SH-SY5Y (cell line): Measurements from ENCODE around the gene MCRIP2.

Source experiments
- GATA2 ChIP-seq: IDR thresholded peaks from 2 replicates; pipeline ENCODE4 v1.6.1; 2011; ENCODE audit warnings: mild to moderate bottlenecking, low read depth, low read length
- GATA3 ChIP-seq: IDR thresholded peaks from 2 replicates; pipeline ENCODE4 v1.6.1; 2011; ENCODE audit warnings: low read depth, mild to moderate bottlenecking, low read length, moderate library complexity

DNA sequence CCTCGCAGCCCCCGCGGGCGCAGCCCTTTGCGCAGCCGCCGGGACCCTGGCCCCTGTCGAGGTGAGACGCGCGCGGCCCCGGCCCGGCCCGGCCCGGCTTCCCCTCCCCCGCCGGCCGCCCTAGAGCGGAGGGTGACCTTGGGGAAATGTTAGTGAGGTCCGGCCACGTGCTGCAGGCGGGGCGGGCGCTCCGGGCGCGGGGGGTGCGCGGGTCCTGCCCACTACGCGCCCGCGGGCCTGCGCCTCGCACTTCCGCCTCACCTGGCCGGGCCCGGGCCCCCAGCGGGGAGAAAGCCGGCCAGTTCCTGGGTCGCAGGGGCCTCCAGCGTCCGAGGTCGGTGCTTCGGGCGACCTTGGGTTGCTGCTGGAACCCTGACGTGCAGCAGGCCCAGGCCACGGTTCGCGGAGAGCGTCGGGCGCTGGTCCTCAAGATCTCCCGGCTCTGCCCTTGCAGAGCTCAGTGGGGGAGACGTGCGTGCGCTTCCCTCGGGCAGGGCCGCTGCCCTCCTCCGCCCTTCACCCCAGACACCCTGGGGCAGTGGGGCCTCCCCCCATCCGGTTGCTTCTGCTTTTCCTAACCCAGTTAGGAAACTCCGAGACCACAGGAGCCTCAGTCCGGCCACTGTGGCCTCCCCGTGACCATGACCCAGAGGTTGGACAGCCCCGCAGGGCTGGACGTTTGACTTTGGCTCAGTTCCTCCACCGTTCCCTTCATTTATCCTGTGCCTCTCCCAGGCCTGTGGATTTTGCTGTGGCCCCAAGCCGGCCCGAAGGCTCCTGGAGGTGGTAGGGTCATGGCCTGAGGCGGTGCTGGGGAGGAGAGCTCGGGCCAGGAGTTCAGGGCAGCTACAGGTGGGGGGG is 791 bp downstream of the MCRIP2 start:
- TF ChIP-seq GATA2 (no peak), GATA3 (no peak)
